ENCODE results near the gene NAALADL2.

The NAALADL2 gene

GRCh38 chr3:174949523-174949922 lies 90.4 kb downstream of the NAALADL2 start:
- H3K9ac ChIP-seq (ENCODE audit: insufficient read length): no peak overlapping the region
- TF ChIP-seq POLR2AphosphoS5 (IDR thresholded peaks at IDR 0.05; ENCODE audit: borderline replicate concordance, low read depth, low read length) (no peak), EZH2 (IDR thresholded peaks at IDR 0.05) (no peak), FOXP2 (optimal IDR thresholded peaks at IDR 0.05; ENCODE audit: control extremely low read depth, extremely low read length, insufficient read depth) (no peak)

GRCh38 chr3:174951034-174951433 lies 91.9 kb downstream of the NAALADL2 start:
- no peak overlapping the region for H3K27ac ChIP-seq
- H3K36me3 ChIP-seq (ENCODE audit: insufficient read depth, low read length): no peaks in the 10 kb centered on the region
- TF ChIP-seq FOXP2 (optimal IDR thresholded peaks at IDR 0.05; ENCODE audit: control extremely low read depth, extremely low read length, insufficient read depth) (no peak), POLR2AphosphoS5 (IDR thresholded peaks at IDR 0.05; ENCODE audit: borderline replicate concordance, low read depth, low read length) (no peak), EZH2 (IDR thresholded peaks at IDR 0.05) (no peak)
- H3K9me3 ChIP-seq (ENCODE audit: low read depth, low read length): no peaks in the 10 kb centered on the region
- H3K4me3 ChIP-seq: no peak overlapping the region
- H3K9ac ChIP-seq (ENCODE audit: insufficient read length): no peak overlapping the region
- no peak for DNase-seq (ENCODE audit: low read depth, low spot score)

More at GRCh38 chr3:174949523-174949922, 90.4 kb downstream of the NAALADL2 start:
- no peak for DNase-seq (ENCODE audit: low read depth, low spot score)
- Histone ChIP-seq H3K4me3 (no peak overlapping the region), H3K36me3 (ENCODE audit: insufficient read depth, low read length) (no peaks in the 10 kb centered on the region), H3K9me3 (ENCODE audit: low read depth, low read length) (no peaks in the 10 kb centered on the region), H3K27ac (no peak overlapping the region)

DNA sequence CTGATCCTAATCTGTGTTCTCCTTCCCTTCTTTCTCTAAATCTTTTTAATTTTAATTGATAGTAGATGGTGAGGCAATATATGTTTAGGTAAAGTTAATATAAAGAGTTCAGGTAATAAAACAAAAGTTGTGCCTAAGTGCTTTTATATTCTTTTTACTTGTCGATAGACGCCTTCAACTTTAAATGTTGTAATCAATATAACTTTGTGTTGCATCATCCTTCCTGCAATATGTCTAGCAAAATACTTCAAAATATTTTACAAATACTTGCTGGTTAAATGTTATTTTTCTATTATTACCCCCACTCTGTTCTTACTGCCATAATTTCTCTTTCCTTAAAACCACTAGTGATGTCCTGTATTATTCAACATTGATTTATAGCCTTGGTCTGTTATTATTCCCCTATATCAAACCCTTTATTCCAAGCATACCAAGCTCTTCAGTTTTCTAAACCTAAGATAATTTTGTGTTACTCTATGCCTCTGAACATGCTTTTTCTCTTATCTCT lies 92.4 kb downstream of the NAALADL2 start:
- no peak for DNase-seq (ENCODE audit: low read depth, low spot score)
- H3K4me3 ChIP-seq: no peak overlapping the region

DNA sequence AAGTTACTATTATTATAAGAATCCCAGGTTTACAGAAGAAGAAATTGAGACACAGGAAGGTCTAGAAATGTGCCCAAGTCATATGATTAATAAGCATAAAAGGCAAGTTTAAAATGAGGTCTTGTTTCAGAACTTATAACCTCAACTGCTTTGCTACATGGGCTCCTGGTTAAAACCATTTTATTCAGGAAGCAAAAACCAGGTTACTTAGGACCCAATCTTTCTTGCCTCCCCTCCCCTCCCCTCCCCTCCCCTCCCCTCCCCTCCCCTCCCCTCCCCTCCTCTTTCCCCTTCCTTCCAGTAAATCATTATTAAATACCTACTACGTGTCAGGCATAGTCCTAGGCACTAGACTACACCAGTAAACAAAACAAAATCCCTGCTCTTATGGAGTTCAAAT lies 93.9 kb downstream of the NAALADL2 start:
- no peak overlapping the region for H3K9ac ChIP-seq (ENCODE audit: insufficient read length)
- no peak overlapping the region for H3K27ac ChIP-seq
- H3K36me3 ChIP-seq (ENCODE audit: insufficient read depth, low read length): no peaks in the 10 kb centered on the region
- no peaks in the 10 kb centered on the region for H3K9me3 ChIP-seq (ENCODE audit: low read depth, low read length)
- no peak overlapping the region for H3K4me3 ChIP-seq
- no peak for DNase-seq (ENCODE audit: low read depth, low spot score)
- TF ChIP-seq FOXP2 (optimal IDR thresholded peaks at IDR 0.05; ENCODE audit: control extremely low read depth, extremely low read length, insufficient read depth): no peak
- TF ChIP-seq EZH2 (IDR thresholded peaks at IDR 0.05): no peak
- no peak for TF ChIP-seq POLR2AphosphoS5 (IDR thresholded peaks at IDR 0.05; ENCODE audit: borderline replicate concordance, low read depth, low read length)

More for the DNA sequence above, 92.4 kb downstream of the NAALADL2 start:
- no peak for TF ChIP-seq EZH2 (IDR thresholded peaks at IDR 0.05)
- TF ChIP-seq POLR2AphosphoS5 (IDR thresholded peaks at IDR 0.05; ENCODE audit: borderline replicate concordance, low read depth, low read length): no peak
- no peak for TF ChIP-seq FOXP2 (optimal IDR thresholded peaks at IDR 0.05; ENCODE audit: control extremely low read depth, extremely low read length, insufficient read depth)
- H3K9ac ChIP-seq (ENCODE audit: insufficient read length): no peak overlapping the region
- no peaks in the 10 kb centered on the region for H3K9me3 ChIP-seq (ENCODE audit: low read depth, low read length)
- no peaks in the 10 kb centered on the region for H3K36me3 ChIP-seq (ENCODE audit: insufficient read depth, low read length)
- no peak overlapping the region for H3K27ac ChIP-seq

GRCh38 chr3:174955513-174956016 lies 96.4 kb downstream of the NAALADL2 start:
- Histone ChIP-seq H3K9ac (ENCODE audit: insufficient read length) (no peak overlapping the region), H3K4me3 (no peak overlapping the region), H3K9me3 (ENCODE audit: low read depth, low read length) (no peaks in the 10 kb centered on the region), H3K27ac (no peak overlapping the region), H3K36me3 (ENCODE audit: insufficient read depth, low read length) (no peaks in the 10 kb centered on the region)
- no peak for DNase-seq (ENCODE audit: low read depth, low spot score)
- TF ChIP-seq EZH2 (IDR thresholded peaks at IDR 0.05): no peak
- TF ChIP-seq FOXP2 (optimal IDR thresholded peaks at IDR 0.05; ENCODE audit: control extremely low read depth, extremely low read length, insufficient read depth): no peak
- no peak for TF ChIP-seq POLR2AphosphoS5 (IDR thresholded peaks at IDR 0.05; ENCODE audit: borderline replicate concordance, low read depth, low read length)

- Histone ChIP-seq H3K9me3 (ENCODE audit: low read depth, low read length) (no peaks in the 10 kb centered on the region), H3K36me3 (ENCODE audit: insufficient read depth, low read length) (no peaks in the 10 kb centered on the region), H3K4me3 (no peak overlapping the region), H3K27ac (no peak overlapping the region), H3K9ac (ENCODE audit: insufficient read length) (no peak overlapping the region)
- TF ChIP-seq POLR2AphosphoS5 (IDR thresholded peaks at IDR 0.05; ENCODE audit: borderline replicate concordance, low read depth, low read length): no peak
- TF ChIP-seq EZH2 (IDR thresholded peaks at IDR 0.05): no peak
- TF ChIP-seq FOXP2 (optimal IDR thresholded peaks at IDR 0.05; ENCODE audit: control extremely low read depth, extremely low read length, insufficient read depth): no peak
- DNase-seq (ENCODE audit: low read depth, low spot score): no peak
Observed at GRCh38 chr3:174957081-174957480, 97.9 kb downstream of the NAALADL2 start.

GRCh38 chr3:174957551-174958001 lies 98.4 kb downstream of the NAALADL2 start:
- TF ChIP-seq EZH2 (IDR thresholded peaks at IDR 0.05): no peak
- no peak for TF ChIP-seq FOXP2 (optimal IDR thresholded peaks at IDR 0.05; ENCODE audit: control extremely low read depth, extremely low read length, insufficient read depth)
- TF ChIP-seq POLR2AphosphoS5 (IDR thresholded peaks at IDR 0.05; ENCODE audit: borderline replicate concordance, low read depth, low read length): no peak
- Histone ChIP-seq H3K27ac (no peak overlapping the region), H3K9me3 (ENCODE audit: low read depth, low read length) (no peaks in the 10 kb centered on the region), H3K9ac (ENCODE audit: insufficient read length) (no peak overlapping the region), H3K4me3 (no peak overlapping the region), H3K36me3 (ENCODE audit: insufficient read depth, low read length) (no peaks in the 10 kb centered on the region)
- DNase-seq (ENCODE audit: low read depth, low spot score): no peak

GRCh38 chr3:174958671-174959328 lies 99.7 kb downstream of the NAALADL2 start:
- H3K27ac ChIP-seq: no peak overlapping the region

More at GRCh38 chr3:174958671-174959328, 99.7 kb downstream of the NAALADL2 start:
- no peak for DNase-seq (ENCODE audit: low read depth, low spot score)
- Histone ChIP-seq H3K36me3 (ENCODE audit: insufficient read depth, low read length) (no peaks in the 10 kb centered on the region), H3K9me3 (ENCODE audit: low read depth, low read length) (no peaks in the 10 kb centered on the region), H3K9ac (ENCODE audit: insufficient read length) (no peak overlapping the region), H3K4me3 (no peak overlapping the region)
- TF ChIP-seq EZH2 (IDR thresholded peaks at IDR 0.05): no peak
- no peak for TF ChIP-seq FOXP2 (optimal IDR thresholded peaks at IDR 0.05; ENCODE audit: control extremely low read depth, extremely low read length, insufficient read depth)
- TF ChIP-seq POLR2AphosphoS5 (IDR thresholded peaks at IDR 0.05; ENCODE audit: borderline replicate concordance, low read depth, low read length): no peak
